ENCODE measurements around the gene APOBEC3C. TPM values are rescaled to one million over a fixed set of nuclear protein-coding genes. Genes with fewer than 3 reads are reported as not detected.
"Not testable (repeated sequence)": the region's sequence is repeated elsewhere in the genome, so short reads cannot be mapped to it uniquely, and the experiment has no call there.

The APOBEC3C gene
- total RNA-seq, 1 donor from 2014 or later: 25.3 TPM

DNA sequence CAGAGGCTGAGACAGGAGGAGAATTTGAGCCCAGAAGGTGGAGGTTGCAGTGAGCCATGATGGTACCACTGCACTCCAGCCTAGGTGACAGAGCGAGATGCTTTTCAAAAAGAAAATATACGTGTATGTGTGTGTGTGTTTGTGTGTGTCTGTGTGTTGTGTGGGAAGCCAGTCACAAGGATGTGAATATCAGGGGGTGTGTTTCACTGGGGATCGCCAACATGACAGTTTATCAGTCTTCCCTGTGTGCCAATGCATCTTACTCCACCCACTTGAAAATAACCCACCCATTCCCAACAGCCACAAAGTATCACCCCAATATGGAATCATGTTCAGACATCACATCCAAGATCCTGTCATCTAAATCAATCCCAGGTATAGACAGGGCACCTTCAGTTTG, 42.3 kb upstream of the APOBEC3C start:
- TF ChIP-seq, protein P1, sequence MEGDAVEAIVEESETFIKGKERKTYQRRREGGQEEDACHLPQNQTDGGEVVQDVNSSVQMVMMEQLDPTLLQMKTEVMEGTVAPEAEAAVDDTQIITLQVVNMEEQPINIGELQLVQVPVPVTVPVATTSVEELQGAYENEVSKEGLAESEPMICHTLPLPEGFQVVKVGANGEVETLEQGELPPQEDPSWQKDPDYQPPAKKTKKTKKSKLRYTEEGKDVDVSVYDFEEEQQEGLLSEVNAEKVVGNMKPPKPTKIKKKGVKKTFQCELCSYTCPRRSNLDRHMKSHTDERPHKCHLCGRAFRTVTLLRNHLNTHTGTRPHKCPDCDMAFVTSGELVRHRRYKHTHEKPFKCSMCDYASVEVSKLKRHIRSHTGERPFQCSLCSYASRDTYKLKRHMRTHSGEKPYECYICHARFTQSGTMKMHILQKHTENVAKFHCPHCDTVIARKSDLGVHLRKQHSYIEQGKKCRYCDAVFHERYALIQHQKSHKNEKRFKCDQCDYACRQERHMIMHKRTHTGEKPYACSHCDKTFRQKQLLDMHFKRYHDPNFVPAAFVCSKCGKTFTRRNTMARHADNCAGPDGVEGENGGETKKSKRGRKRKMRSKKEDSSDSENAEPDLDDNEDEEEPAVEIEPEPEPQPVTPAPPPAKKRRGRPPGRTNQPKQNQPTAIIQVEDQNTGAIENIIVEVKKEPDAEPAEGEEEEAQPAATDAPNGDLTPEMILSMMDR (IDR thresholded peaks at IDR 0.05): no peak
- Histone ChIP-seq H3K9me3 (no peaks in the 10 kb centered on the region), H3K4me1 (no peaks in the 10 kb centered on the region), H3K27me3 (no peaks in the 10 kb centered on the region), H3K36me3 (no peaks in the 10 kb centered on the region), H3K27ac (no peak overlapping the region), H3K4me3 (no peak overlapping the region)
- DNase-seq (no peak), ATAC-seq (no peak)
- intact Hi-C loops (cut with DNase I): no loop called here

DNA sequence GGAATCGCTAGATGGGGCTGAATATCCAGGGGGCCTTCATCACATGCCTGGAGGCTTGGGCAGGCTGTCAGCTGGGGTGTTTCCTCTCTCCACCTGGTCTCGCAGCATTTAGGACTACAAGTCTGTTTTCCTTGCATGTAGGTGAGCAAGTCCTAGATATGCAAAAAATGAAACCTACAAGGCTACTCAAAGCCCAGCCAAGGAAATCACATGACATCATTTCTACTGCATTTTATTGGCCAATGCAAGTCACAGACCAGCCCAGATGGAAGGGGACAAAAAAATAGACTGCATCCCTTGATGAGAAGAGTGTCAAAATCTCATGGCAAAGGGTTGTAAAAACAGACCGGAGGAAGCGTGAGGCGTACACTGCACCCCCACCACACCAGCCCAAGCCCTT, 41.5 kb upstream of the APOBEC3C start:
- intact Hi-C loops (cut with DNase I): no loop called here
- DNase-seq (no peak), ATAC-seq (no peak)
- TF ChIP-seq, protein P1 (IDR thresholded peaks at IDR 0.05): no peak
- Histone ChIP-seq H3K4me1 (no peaks in the 10 kb centered on the region), H3K9me3 (no peaks in the 10 kb centered on the region), H3K4me3 (no peak overlapping the region), H3K27me3 (no peaks in the 10 kb centered on the region), H3K27ac (no peak overlapping the region), H3K36me3 (no peaks in the 10 kb centered on the region)

DNA sequence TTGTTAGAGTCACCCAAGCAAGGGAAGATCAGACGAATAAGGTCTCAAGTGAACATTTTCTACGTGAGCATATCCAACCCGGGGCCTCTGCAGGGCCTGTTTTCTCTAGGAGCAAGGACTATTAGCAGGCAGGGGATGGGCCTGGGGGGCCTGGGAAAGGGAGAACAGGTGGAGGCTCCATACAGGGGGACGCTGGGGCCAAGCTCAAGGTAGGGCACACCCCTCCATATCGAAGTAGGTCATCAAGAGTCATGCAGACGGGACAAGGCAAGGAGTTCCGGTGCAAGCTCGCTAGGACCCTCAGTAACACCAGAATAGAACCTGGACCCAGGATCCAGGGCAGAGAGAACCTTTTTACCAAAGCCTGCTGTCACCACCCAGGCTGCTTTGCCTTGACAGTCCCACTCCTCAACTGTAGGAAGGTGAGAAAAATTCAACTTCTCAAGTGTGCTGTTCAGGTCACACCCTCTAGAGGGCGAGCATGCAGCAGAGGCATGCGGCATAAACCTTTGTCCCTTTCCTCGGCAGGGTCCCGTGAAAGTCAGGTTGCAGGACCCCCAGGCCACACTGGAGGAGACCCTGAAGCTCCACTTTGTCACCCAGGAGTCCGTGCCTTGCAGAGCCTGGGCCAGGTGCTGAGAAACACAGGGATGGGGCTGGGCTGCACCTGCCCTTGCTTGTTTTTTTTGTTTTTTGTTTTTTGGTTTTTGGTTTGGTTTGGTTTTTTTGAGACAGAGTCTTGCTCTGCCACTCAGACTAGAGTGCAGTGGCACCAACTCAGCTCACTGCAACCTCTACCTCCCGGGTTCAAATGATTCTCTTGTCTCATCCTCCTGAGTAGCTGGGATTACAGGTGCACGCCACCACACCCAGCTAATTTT, 40.5 kb upstream of the APOBEC3C start:
- H3K4me1 ChIP-seq: no peaks in the 10 kb centered on the region
- intact Hi-C loops (cut with DNase I): no loop called here
- no peaks in the 10 kb centered on the region for H3K9me3 ChIP-seq
- no peaks in the 10 kb centered on the region for H3K36me3 ChIP-seq
- ATAC-seq: peak; percentile 79
- TF ChIP-seq, protein P1 (IDR thresholded peaks at IDR 0.05): peak; percentile 57
- no peak overlapping the region for H3K4me3 ChIP-seq
- H3K27me3 ChIP-seq: no peaks in the 10 kb centered on the region
- no peak for DNase-seq
- H3K27ac ChIP-seq: no peak overlapping the region

DNA sequence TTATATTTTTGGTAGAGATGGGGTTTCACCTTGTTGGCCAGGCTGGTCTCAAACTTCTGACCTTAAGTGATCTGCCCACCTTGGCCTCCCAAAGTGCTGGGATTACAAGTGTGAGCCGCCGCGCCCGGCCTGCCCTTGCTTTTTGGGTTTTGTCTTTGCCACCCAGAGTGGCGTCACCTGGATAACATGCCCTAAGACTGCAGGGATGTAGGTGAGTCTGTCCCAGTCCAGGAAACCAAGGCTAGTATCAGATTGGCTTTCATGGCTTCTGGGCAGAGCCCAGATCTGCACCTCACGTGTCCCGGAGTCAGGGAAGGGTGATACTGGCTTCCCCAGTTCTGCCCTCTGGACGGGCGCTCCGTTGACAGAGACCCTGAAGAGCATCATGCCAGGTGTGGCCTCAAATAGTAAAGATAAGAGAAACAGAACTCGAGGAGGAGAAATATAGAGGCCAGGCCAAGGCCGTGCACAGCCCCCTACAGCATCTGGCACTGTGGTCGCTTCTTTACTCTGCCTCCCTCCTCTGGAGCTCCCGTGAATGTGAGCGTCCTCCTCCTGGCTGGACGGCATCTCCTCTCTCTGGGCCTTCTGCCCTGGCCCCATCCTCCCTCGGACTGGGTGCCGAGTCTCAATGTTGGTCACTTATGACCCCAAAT, 39.8 kb upstream of the APOBEC3C start:
- Histone ChIP-seq H3K27ac (no peak overlapping the region), H3K9me3 (no peaks in the 10 kb centered on the region), H3K4me3 (no peak overlapping the region), H3K36me3 (no peaks in the 10 kb centered on the region), H3K4me1 (no peaks in the 10 kb centered on the region), H3K27me3 (no peaks in the 10 kb centered on the region)
- no peak for ATAC-seq
- TF ChIP-seq, protein P1 (IDR thresholded peaks at IDR 0.05): no peak
- intact Hi-C loops (cut with DNase I): no loop called here
- no peak for DNase-seq

DNA sequence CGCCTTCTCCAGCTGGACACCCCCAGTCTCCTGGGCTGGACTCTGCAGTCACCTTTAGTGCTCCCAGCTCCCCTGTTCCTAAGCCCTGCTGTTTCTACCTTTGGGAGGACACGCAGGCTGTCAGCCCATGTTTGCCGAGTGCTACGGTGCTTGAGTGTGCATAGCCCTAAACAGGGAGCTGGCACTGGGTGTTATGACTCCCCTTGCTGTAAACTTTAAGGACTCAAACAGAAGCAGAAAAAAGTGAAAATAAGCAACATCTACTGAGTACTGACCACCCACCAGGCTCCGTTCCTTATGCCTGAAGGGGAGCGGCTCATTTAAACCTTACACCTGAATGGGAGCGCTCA, 39.3 kb upstream of the APOBEC3C start:
- intact Hi-C loops (cut with DNase I): no loop called here
- Histone ChIP-seq H3K9me3 (no peaks in the 10 kb centered on the region), H3K27ac (no peak overlapping the region), H3K27me3 (no peaks in the 10 kb centered on the region), H3K4me1 (no peaks in the 10 kb centered on the region), H3K4me3 (no peak overlapping the region), H3K36me3 (no peaks in the 10 kb centered on the region)
- no peak for ATAC-seq
- no peak for DNase-seq
- TF ChIP-seq, protein P1 (IDR thresholded peaks at IDR 0.05): no peak

DNA sequence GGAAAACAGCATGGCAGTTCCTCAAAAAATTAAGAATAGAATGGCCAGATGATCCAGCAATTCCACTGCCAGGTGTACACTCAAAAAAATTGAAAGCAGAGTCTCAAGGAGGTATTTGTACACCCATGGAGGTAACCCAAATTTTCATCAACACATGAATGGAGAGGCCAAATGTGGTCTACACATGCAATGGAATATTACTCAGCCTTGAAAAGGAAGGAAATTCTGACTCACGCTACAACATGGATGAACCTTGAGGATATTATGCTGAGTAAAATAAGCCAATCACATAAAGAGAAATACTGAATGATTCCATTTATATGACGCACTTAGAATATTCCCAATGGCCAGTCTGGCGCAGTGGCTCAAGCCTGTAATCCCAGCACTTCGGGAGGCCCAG, 36.8 kb upstream of the APOBEC3C start:
- H3K4me1 ChIP-seq; H3K36me3 ChIP-seq; H3K27ac ChIP-seq; ATAC-seq; H3K4me3 ChIP-seq; H3K9me3 ChIP-seq; intact Hi-C loops (cut with DNase I); DNase-seq; H3K27me3 ChIP-seq: not testable (repeated sequence)

DNA sequence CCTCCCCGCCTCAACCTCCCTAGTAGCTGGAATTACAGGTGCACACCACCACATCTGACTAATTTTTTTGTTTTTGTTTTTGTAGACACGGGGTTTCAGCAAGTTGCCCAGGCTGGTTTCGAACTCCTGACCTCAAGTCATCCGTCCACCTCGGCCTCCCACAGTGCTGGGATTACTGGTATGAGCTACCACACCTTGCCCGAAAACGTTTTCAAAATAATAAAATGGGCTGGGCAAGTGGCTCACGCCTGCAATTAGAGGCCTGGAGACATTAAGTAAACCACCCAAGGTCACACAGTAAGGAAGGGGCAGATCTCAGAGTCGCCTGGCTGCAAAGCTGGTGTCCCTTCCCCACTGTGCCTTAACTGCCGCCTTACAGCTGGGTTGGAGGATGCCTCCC, 33.5 kb upstream of the APOBEC3C start:
- H3K4me1 ChIP-seq; H3K4me3 ChIP-seq; H3K27me3 ChIP-seq; DNase-seq; ATAC-seq; intact Hi-C loops (cut with DNase I); H3K36me3 ChIP-seq; H3K27ac ChIP-seq; H3K9me3 ChIP-seq: not testable (repeated sequence)

Data from upper lobe of right lung (tissue), 1 donor.